Adrenal gland (tissue), 12 donors: ENCODE measurements around the gene TRIO. TPM values are rescaled to one million over a fixed set of nuclear protein-coding genes. Genes with fewer than 3 reads are reported as not detected.

Experiments
- DNase-seq, 7 donors: peaks; one replicate each; pipeline ENCODE4 v3.0.0-alpha.2; 2019 to 2020
- H3K27ac ChIP-seq, 5 donors: fragments of 200-600 bp; sonication (generic) in 4 of 5; 1 replicate in 3 of 5; 2 replicates in 2 of 5; pipeline versions ENCODE4 v1.5.1 to v1.8.0; 2016 to 2020; ENCODE audit warnings: mild to moderate bottlenecking in 1 of 5
- H3K27me3 ChIP-seq: fragments of 200-600 bp; 2 replicates; pipeline ENCODE4 v1.8.0; 2021
- H3K36me3 ChIP-seq, 2 donors: fragments of 200-600 bp; replicated peaks in 1 of 2; 1 replicate in 1 of 2; 2 replicates in 1 of 2; pipeline versions ENCODE4 v1.5.1 to v1.8.0; 2018 to 2022
- H3K4me1 ChIP-seq, 2 donors: fragments of 200-600 bp; replicated peaks in 1 of 2; 1 replicate in 1 of 2; 2 replicates in 1 of 2; pipeline versions ENCODE4 v1.5.1 to v1.8.0; 2018 to 2021
- H3K4me3 ChIP-seq, 4 donors: fragments of 200-600 bp; sonication (generic) in 3 of 4; one replicate each; pipeline ENCODE4 v1.5.1; 2016 to 2018
- H3K9me3 ChIP-seq, 3 donors: fragments of 200-600 bp; sonication (generic) in 1 of 3; replicated peaks in 1 of 3; 1 replicate in 2 of 3; 2 replicates in 1 of 3; pipeline versions ENCODE4 v1.5.1 to v1.8.0; 2016 to 2021
- CTCF ChIP-seq, 6 experiments: fragments of 450-650 bp in 4 of 6; fragments of 200-600 bp in 2 of 6; sonication (generic) in 1 of 6; IDR thresholded peaks; 1 replicate in 5 of 6; 2 replicates in 1 of 6; pipeline versions ENCODE4 v1.5.1 to v1.8.0; 2016 to 2021; ENCODE audit warnings: antibody characterized with exemption in 6 of 6, mild to moderate bottlenecking in 2 of 6, moderate library complexity in 1 of 6
- POLR2A ChIP-seq, 2 donors: fragments of 450-650 bp; IDR thresholded peaks; one replicate each; pipeline ENCODE4 v1.6.1; 2017; ENCODE audit warnings: antibody characterized with exemption in 2 of 2, mild to moderate bottlenecking in 2 of 2, moderate library complexity in 1 of 2
- WGBS, 4 donors: extraction: QIAGEN DNeasy Blood & Tissue Kit in 2 of 4; methylation state at CpG; one replicate each; pipeline versions ENCODE4 v1.1.5 to v1.1.7; 2013 to 2017; 5-methylcytosine and 5-hydroxymethylcytosine counted together
- intact Hi-C, 2 donors: fragments of 100-400 bp; cut with DNase I; formaldehyde crosslinking; loops; one replicate each; pipeline versions ENCODE4 v1.14.1 to v1.15.0; 2022 to 2023
- polyA plus RNA-seq, 3 donors: library from polyadenylated mRNA; stranded (reverse); fragments of 200-250 nt in 2 of 3; fragments of 350-450 nt in 1 of 3; fragmentation: Illumina TruSeq in 1 of 3; extraction: RNeasy Lipid Tissue Mini Kit (QIAGEN cat#74804) in 1 of 3; gene quantifications; one replicate each; pipeline ENCODE4 v1.2.3, GENCODE V29; 2013 to 2014
- total RNA-seq, 9 donors: library from RNA; depleted of rRNA in 4 of 9; stranded (reverse); fragments of >200 nt in 4 of 9; fragments of 120-200 nt in 1 of 9; fragmentation: NEBNext Ultra II Directional in 1 of 9; extraction: Animal tissue kit (Norgen Biotek cat#: 25700) in 1 of 9; gene quantifications; one replicate each; pipeline versions ENCODE4 v1.1.0 to v1.2.4, GENCODE V29; 2013 to 2023
- donor health status: healthy with polysubstance abuse.
- donor health status: Bipolar disorder and iron deficiency.
- donor health status: DM: yes; HTN: yes; CAD: no.
- donor health status: DM: no; HTN: no; CAD: no.
- donor health status: DM: no; HTN: no; CAD: no.
- donor health status: DM: yes; HTN: yes; CAD: no.

TRIO gene
- total and polyA plus RNA-seq, 12 donors, result 27.3 to 109 (median 72.4) TPM

DNA sequence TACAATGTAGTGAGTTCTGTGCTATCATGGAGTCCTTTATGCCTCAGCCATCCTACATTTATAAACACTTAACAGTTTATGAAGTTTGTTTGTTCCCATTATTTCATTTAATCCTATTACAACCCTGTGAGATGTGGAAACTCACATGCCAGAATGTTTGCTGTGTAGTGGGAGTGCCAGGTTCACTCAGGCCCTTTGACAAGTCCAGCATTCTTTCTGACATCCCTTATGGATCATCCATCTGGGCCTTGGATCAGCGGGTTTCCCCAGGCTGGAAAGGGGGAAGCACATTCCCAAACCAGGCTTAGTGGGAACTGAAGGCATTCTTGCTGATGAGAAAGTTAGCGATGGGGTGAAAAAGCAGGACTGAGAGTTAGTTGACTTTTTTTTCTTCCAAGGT is 310.3 kb downstream of the TRIO start:
- H3K27ac ChIP-seq, result peak overlapping the region in 2 of 5 donors; percentile 19 to 24
- H3K4me1 ChIP-seq, result peaks cover 0 to 29% of the 10 kb centered on the region in 2 donors

DNA sequence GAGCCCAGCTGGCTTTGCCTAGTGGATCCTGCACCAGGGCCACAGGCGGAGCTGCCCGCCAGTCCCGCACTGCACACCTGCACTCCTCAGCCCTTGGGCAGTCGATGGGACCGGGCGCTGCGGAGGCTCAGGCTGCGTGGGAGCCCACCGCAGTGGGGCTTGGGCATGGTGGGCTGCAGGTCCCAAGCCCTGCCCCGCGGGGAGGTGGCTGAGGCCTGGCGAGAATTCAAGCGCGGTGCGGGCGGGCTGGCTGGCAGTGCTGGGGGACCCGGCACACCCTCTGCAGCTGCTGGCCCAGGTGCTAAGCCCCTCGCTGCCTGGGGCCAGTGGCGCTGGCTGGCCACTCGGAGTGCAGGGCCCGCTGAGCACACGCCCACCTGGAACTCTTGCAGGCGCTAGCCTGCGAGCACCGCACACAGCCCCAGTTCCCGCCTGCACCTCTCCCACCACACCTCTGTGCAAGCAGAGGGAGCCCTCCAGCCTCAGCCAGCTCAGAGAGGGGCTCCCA is 312.7 kb downstream of the TRIO start:
- WGBS, 4 donors, result 60 to 99% (median 93%) methylated on average over 2 to 26 of the region's 26 CpGs

More for the DNA sequence above, 310.3 kb downstream of the TRIO start:
- intact Hi-C loops, result no loop called here
- 85 to 97% (median 87%) methylated on average over 2 of the region's 2 CpGs for WGBS, 4 donors
- no peak for DNase-seq
- Histone ChIP-seq H3K9me3 (no peaks in the 10 kb centered on the region), H3K36me3 (no peaks in the 10 kb centered on the region), H3K27me3 (no peaks in the 10 kb centered on the region), H3K4me3 (no peak overlapping the region)
- TF ChIP-seq POLR2A (IDR thresholded peaks at IDR 0.05) (no peak), CTCF (IDR thresholded peaks at IDR 0.05) (no peak)

GRCh38 chr5:14457476-14457875 is 314.3 kb downstream of the TRIO start:
- no peaks in the 10 kb centered on the region for H3K27me3 ChIP-seq
- WGBS, 4 donors, result 67 to 88% (median 74%) methylated on average over 4 to 7 of the region's 7 CpGs
- H3K4me1 ChIP-seq, result peaks cover 0 to 5% of the 10 kb centered on the region in 2 donors
- no peak overlapping the region for H3K4me3 ChIP-seq
- intact Hi-C loops, result no loop called here
- H3K9me3 ChIP-seq, result no peaks in the 10 kb centered on the region
- DNase-seq, result peak in 1 of 7 donors; percentile 69
- peaks cover 0 to 20% of the 10 kb centered on the region in 2 donors for H3K36me3 ChIP-seq
- TF ChIP-seq CTCF (IDR thresholded peaks at IDR 0.05) (no peak), POLR2A (IDR thresholded peaks at IDR 0.05) (no peak)
- peak overlapping the region in 2 of 5 donors; percentile 7 to 47 for H3K27ac ChIP-seq

More for the DNA sequence above, 312.7 kb downstream of the TRIO start:
- Histone ChIP-seq H3K27ac (no peak overlapping the region), H3K4me1 (peaks cover 0 to 16% of the 10 kb centered on the region in 2 donors), H3K36me3 (peaks cover 0 to 7% of the 10 kb centered on the region in 2 donors), H3K9me3 (no peaks in the 10 kb centered on the region), H3K4me3 (no peak overlapping the region), H3K27me3 (no peaks in the 10 kb centered on the region)
- TF ChIP-seq POLR2A (IDR thresholded peaks at IDR 0.05) (no peak), CTCF (IDR thresholded peaks at IDR 0.05) (no peak)
- DNase-seq, result no peak
- intact Hi-C loops, result no loop called here

DNA sequence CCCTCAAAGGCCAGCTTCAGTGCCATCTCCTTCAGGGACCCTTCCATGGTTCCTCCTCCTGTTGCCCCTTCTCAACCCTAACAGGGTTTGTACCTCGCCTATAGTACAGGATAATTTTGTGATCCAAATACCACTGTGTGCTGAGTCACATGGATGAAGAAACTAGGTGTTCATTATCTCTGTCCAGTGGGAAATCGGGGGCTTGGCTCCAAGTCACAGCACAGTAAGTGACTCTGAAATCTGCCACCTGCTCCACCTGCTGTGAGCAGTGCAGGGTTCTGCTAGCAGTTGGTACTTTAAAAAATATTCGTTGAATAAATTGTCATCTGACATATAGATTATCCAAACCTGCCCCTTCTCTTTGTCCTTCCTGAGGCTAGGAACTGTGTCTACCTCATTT is 315.3 kb downstream of the TRIO start:
- TF ChIP-seq POLR2A (IDR thresholded peaks at IDR 0.05), result no peak
- TF ChIP-seq CTCF (IDR thresholded peaks at IDR 0.05), result no peak
- WGBS, 4 donors, result 82 to 85% (median 84%) methylated on average over 3 of the region's 3 CpGs
- Histone ChIP-seq H3K9me3 (no peaks in the 10 kb centered on the region), H3K36me3 (peaks cover 0 to 29% of the 10 kb centered on the region in 2 donors), H3K27ac (peak overlapping the region in 1 of 5 donors; percentile 28), H3K27me3 (no peaks in the 10 kb centered on the region), H3K4me1 (no peaks in the 10 kb centered on the region), H3K4me3 (no peak overlapping the region)
- no peak for DNase-seq
- intact Hi-C loops, result no loop called here
